ENCODE data around the gene UGT2A3.

DNA sequence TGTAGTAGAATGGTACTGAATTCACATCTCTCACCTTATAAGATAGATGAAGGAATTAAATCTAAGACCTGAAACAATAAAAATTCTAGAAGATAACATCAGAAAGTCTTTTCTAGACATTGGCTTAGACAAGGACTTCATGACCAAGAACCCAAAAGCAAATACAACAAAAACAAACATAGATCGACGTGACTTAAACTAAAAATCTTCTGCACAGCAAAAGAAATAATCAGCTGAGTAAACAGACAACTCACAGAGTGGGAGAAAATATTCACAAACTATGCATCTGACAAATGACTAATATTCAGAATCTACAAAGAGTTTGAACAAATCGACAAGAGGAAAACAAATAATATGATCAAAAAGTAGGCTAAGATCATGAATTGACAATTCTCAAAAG is 38.8 kb downstream of the UGT2A3 start:
- no peak for TF ChIP-seq EZH2phosphoT487 (IDR thresholded peaks at IDR 0.05; ENCODE audit: low read depth, severe bottlenecking, unreplicated experiment)
- TF ChIP-seq, protein P1, sequence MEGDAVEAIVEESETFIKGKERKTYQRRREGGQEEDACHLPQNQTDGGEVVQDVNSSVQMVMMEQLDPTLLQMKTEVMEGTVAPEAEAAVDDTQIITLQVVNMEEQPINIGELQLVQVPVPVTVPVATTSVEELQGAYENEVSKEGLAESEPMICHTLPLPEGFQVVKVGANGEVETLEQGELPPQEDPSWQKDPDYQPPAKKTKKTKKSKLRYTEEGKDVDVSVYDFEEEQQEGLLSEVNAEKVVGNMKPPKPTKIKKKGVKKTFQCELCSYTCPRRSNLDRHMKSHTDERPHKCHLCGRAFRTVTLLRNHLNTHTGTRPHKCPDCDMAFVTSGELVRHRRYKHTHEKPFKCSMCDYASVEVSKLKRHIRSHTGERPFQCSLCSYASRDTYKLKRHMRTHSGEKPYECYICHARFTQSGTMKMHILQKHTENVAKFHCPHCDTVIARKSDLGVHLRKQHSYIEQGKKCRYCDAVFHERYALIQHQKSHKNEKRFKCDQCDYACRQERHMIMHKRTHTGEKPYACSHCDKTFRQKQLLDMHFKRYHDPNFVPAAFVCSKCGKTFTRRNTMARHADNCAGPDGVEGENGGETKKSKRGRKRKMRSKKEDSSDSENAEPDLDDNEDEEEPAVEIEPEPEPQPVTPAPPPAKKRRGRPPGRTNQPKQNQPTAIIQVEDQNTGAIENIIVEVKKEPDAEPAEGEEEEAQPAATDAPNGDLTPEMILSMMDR (IDR thresholded peaks at IDR 0.05; ENCODE audit: poor library complexity): no peak
